Epithelial cell of esophagus (primary cell): ENCODE measurements around the gene MGRN1.

ENCODE experiments used
- DNase-seq: peaks from one replicate; pipeline ENCODE4 v3.0.0; 2010; ENCODE audit warnings: low read depth
- H3K4me3 ChIP-seq: 2 replicates; pipeline ENCODE4 v1.5.1; 2011; ENCODE audit warnings: mild to moderate bottlenecking, low read length, control low read depth
- CTCF ChIP-seq: IDR thresholded peaks from 2 replicates; pipeline ENCODE4 v1.5.1; 2011; ENCODE audit warnings: low read depth, mild to moderate bottlenecking, low read length, control low read depth, inconsistent platforms; ENCODE audit not compliant: insufficient read depth; ENCODE audit errors: missing control alignments

MGRN1 gene

GRCh38 chr16:4654011-4654963 is 29.7 kb downstream of the MGRN1 start:
- no peak for TF ChIP-seq CTCF

GRCh38 chr16:4654964-4655590 is 30.5 kb downstream of the MGRN1 start:
- no peak overlapping the region for H3K4me3 ChIP-seq
- no peak for DNase-seq
- no peak for TF ChIP-seq CTCF

More at GRCh38 chr16:4654011-4654963, 29.7 kb downstream of the MGRN1 start:
- H3K4me3 ChIP-seq, result no peak overlapping the region
- DNase-seq, result no peak

- no peak for TF ChIP-seq CTCF
- no peak for DNase-seq
- H3K4me3 ChIP-seq, result no peak overlapping the region
Observed at GRCh38 chr16:4655801-4656200, 31.2 kb downstream of the MGRN1 start.

- DNase-seq, result no peak
- H3K4me3 ChIP-seq, result no peak overlapping the region
- TF ChIP-seq CTCF, result no peak
Observed at GRCh38 chr16:4656221-4656620, 31.6 kb downstream of the MGRN1 start.

GRCh38 chr16:4656695-4657686 is 32.4 kb downstream of the MGRN1 start:
- no peak for TF ChIP-seq CTCF

More at GRCh38 chr16:4656695-4657686, 32.4 kb downstream of the MGRN1 start:
- H3K4me3 ChIP-seq, result no peak overlapping the region
- DNase-seq, result no peak
